Dermis microvascular lymphatic vessel endothelial cell (primary cell): ENCODE measurements around the gene PHF3. TPM values are rescaled to one million over a fixed set of nuclear protein-coding genes. Genes with fewer than 3 reads are reported as not detected.

Source experiments
- DNase-seq, 2 donors: peaks; one replicate each; pipeline versions ENCODE4 v3.0.0 to v3.0.0-alpha.2; 2010; ENCODE audit warnings: low read depth in 2 of 2
- total RNA-seq: library from RNA; depleted of rRNA; stranded (reverse); fragments of >200 nt; gene quantifications from 2 replicates; pipeline ENCODE4 v1.2.1, GENCODE V29; 2014

The PHF3 gene
- 34.9 and 38.8 TPM in 2 replicates for total RNA-seq

GRCh38 chr6:63635588-63636517 is at the start of gene PHF3:
Gene PHF3, plus strand, starts transcription at chr6:63635802. Its CDS starts 10,750 bp downstream, at chr6:63646552.
- DNase-seq, result peak; percentile 49 to 89

GRCh38 chr6:63589952-63590411 is 45.6 kb upstream of the PHF3 start:
- DNase-seq, result peak in 1 of 2 donors; percentile 7

DNA sequence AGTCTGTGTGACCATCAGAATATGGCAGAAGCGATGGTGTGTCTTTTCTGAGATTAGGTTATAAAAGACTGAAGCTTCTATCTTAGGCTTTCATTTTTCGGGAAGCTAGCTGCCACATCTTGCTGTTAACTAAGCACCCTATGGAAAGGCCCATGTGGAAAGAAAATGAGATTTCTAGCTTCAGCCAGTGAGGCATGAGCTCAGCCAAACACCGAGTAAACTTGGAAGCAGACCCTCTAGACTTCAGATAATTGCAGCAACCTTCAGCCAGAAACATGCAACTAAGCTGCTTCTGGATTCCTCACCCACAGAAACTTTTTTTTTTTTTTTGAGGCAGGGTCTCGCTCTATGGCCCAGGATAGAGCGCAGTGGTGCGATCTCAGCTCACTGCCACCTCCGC is 42.7 kb upstream of the PHF3 start:
- DNase-seq, result no peak

DNA sequence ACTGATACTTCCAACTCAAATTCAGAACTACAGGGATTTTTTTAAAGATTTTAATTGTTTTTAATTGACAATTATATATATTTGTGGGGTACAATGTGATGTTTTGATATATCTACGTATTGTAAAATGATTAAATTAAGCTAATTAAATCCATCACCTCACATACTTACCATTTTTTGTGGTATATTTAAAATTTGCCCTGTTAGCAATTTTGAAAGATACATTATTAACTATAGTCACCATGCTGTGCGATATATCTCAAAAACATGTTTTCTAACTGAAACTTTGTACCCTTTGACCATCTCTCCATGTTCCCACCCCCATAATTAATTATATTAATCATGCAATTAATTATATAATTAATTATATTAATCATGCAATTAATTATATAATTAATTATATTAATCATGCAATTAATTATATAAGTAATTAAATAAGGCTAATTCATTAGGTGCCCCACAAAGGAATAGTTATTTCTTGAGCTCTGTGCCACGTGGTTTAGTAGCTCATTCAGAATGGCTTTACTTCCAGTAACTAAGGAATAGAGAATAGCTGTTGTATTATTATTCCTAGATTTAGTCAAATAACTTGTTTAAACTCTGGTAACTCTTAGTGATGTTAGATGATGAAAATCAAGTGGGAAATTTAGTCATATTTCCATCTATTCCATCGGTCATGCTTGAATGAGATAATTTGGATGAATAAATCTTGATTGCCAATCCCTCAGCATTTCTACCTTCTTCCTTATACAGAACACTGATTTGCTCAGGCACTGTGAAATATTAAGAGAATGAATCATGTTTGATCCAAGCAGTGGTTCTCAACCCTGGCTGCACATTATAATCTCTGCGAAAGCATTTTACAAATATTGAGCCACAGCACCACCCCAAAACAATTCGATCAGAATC is 38.2 kb upstream of the PHF3 start:
- no peak for DNase-seq

DNA sequence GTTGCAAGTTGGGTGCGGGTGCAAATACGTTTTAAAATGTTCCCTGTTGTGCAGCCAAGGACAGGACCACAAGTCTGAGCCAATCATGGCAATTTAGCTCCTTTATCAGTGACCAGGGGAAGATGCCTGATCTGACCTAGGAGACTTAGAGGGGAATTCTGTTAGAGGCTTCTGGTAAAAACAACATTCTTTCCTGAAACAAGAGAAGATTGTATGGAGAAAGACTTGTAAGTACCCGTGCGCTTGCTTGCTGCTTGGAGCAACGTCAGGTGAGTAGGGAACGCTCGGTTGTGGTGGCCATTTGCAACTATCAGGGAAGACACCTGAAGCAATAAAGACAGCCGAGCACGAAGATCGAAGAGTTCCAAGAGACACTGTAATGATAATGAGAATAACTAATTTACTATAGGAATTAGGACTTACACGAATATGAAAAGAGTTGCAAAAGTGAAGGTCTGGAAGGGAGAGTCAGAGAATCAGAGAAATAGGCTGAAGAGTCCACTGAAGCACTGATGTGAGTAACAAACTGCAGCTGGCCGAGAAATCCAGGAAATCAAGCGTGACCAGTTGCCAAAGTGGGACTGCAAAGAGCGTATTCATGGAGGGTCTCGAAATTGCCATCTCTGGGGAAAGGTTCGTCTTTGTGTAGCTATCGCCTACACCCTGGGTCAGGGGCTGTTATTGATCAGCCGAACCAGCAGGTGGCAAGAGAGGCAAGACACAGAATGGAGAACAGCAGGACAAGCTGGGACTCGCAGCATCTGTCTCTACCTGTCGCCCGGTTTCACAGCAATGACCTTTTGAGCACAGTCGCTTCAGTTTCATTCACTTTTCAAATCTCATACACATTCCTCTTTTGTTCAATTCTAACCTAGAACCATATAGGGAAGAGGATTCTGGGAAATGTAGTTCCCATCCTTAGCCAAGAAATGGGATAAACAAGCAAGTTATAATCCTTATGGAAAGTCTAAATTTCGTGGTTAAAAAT is 37.3 kb upstream of the PHF3 start:
- DNase-seq, result peak; percentile 40 to 62

- no peak for DNase-seq
Measured at GRCh38 chr6:63599243-63599642, 36.4 kb upstream of the PHF3 start.

GRCh38 chr6:63600136-63600535 is 35.5 kb upstream of the PHF3 start:
- no peak for DNase-seq

DNA sequence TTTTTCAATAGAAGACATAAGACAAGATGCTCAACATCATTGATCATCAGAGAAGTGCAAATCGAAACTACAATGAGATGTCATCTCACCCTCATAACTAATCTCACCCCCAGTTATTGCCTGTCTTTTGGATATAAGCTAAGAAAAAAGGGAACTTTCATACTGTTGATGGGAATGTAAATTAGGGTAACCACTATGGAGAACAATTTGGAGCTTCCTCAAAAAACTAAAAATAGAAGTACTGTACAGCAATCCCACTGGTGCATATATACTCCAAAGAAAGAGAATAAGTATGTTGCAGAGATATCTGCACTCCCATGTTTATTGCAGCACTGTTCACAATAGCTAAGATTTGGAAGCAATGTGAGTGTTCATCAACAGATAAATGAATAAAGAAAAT is 26.4 kb upstream of the PHF3 start:
- no peak for DNase-seq

GRCh38 chr6:63610944-63611343 is 24.7 kb upstream of the PHF3 start:
- DNase-seq, result no peak

GRCh38 chr6:63611560-63611959 is 24.0 kb upstream of the PHF3 start:
- DNase-seq, result no peak

DNA sequence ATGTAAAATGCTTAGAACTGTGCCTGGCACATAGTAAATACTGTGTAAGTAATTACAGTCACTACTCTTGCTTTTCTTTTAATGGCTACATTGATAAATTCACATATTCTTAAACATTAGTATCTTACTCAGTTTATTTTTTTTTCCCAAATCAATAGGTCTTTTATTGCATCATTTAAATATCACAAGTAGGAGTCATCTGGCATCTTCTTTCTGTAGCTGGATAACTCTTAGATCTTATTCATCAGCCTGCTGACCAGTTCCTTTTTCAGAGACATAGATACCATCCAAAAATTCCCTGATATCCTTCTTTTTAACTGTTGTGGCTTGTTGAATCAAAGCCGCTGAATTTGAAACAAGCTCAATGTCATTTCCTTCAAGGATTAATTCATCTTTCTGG is 20.0 kb upstream of the PHF3 start:
- no peak for DNase-seq

DNA sequence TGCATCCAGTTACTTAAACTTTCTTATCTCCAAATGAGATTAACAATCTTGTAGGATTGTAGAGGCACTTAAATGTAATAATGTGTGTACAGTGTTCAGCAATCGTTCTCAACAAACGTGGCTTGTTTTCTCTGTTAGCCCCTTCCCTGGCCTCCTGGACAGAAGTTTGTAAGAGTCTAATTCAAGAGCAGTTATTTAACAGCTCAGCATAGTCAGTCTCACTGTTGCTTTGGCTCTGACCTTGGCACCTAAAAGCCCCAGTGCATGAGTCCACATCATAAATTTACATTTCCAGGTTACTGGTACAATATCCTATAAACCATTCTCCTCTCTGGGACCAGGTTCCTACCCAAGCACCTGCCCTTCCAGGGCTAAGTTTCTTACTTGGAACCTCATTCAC is 11.5 kb upstream of the PHF3 start:
- DNase-seq, result no peak

DNA sequence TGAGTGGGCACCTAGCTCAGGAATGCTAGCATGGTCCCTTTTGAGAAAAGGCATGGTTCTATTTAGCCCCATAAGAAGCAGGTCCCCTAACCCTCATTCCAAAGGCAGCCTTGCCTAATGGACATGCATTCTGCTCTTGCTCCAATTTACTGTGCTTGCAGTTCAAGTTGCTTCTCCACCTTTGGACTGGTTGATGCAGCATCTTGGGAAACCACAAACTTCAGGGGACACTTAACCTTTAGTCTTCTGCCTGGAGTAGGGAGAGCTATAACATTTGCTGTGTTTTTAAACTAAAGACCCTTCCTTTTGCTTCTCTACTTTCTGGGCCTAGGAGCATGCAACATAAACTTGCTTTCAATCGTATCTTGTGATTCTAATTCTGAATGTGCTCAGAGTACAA is 5.1 kb upstream of the PHF3 start:
- DNase-seq, result no peak

DNA sequence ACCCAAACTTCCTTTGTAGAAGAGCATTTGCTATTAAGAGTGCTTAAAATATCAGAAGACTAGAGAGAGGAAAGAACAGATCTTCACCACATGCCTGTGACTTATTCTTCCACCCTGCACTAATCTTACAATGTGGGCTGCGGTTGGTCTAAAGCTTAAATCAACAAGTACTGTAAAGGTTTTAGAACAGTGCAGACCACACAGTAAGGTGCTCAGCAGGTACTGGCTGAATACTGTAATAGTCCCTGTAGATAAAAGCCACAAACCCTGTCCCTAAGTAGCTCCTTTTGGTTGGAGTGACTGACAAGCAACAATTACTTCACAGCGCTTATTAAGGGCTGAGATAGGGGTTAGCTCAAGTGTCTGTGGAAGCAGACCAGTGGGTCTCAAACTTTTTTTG is 972 bp upstream of the PHF3 start:
- DNase-seq, result no peak

- no peak for DNase-seq
Measured at GRCh38 chr6:63635215-63635587, 401 bp upstream of the PHF3 start.

DNA sequence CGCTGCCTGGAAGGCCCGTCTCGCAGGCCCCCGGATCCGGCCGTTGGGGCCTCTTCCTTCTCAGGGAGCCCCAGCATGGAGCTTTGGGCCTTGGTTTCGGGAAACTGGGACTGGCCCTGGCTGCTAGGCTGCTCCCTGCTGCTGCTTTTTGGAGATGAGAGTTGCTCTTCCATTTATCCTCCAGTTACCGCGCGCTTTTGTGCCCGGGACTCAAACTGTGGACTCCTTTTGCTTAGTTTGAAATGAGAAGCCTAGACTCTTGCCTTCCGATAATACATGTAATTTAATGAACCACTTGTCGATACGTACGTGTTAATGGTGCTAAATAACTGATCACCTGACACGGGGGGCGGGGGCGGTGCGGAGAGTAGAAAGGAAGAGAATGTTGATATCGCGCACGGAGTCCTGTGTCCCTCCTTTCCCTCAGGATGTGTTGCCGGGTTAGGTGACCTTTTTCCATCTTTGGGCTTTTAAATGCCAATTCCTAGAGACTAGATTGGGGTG is 968 bp downstream of the PHF3 start:
- DNase-seq, result peak; percentile 23 to 78

DNA sequence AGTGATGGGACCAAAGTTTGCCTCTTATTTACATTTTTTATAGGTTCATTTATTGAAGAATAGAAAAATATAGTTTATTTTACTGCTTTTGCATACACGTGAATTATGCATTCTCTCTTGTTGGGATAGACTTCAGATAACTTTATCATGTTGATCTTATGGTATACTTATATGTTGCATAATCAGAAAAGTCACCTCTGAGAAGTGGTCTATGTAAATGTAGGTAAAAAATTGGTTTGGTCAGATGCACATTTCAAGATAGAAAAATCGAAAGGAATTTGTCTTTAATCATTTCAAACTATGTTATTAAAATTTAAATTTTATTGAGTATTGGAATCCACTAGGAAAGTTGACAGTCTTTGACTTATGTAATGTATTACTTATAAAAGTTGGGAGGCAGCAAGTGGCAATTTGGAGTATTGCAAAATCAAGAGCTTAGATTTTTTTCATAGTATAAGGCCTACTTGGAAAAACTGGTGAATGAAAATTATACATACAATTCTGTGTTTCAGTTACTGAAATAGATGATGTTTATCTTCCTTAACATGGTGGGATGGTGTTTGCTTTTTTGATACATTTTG is 2.4 kb downstream of the PHF3 start:
- no peak for DNase-seq

- no peak for DNase-seq
Measured at GRCh38 chr6:63640062-63640461, 4.5 kb downstream of the PHF3 start.

GRCh38 chr6:63643862-63644261 is 8.3 kb downstream of the PHF3 start:
- peak; percentile 70 to 72 for DNase-seq

DNA sequence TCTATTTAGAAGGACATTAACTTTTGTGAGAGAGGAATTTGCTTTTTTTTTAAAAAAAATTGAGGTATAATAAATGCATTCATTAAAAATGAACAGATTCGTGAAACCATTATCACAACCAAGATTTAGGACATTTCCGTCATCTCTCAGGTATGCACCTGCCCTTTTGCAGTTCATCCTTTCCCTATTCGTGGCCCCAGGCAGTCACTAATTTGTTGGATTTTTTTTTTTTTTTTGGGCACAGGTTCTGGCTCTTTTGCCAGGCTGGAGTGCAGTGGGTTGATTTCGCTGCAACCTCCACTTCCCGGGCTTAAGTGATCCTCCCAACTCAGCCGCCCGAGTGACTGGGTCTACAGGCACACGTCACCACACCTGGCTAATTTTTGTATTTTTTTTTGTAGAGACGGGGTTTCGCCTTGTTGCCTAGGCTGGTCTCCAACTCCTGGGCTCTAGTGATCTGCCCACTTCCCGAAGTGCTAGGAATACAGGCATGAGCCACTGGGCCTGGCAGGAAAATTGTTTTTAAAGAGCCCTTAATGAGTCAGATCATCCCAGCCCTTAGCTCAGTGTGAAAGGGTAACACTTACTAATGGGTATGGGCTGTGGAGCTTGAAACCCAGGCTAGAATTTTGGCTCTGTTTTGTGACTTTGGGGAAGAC is 9.2 kb downstream of the PHF3 start:
- DNase-seq, result peak; percentile 23 to 65
